ENCODE data around the gene PGP. TPM values are rescaled to one million over a fixed set of nuclear protein-coding genes. Genes with fewer than 3 reads are reported as not detected.

The PGP gene
- total and polyA plus RNA-seq, 7 experiments from 2014 or later, result 6.0 to 26.5 (median 12.9) TPM

- Histone ChIP-seq H3K9me3 (ENCODE audit: control insufficient read depth in 2 of 3, low read length in 3 of 3) (no peaks in the 10 kb centered on the region), H3K4me1 (ENCODE audit: control insufficient read depth in 2 of 2, insufficient read depth in 2 of 2, low read length in 2 of 2) (peaks cover 0 to 8% of the 10 kb centered on the region in 2 donors), H3K27me3 (ENCODE audit: control insufficient read depth in 2 of 2, insufficient read depth in 2 of 2, low read length in 2 of 2) (peaks cover 6 to 11% of the 10 kb centered on the region in 2 donors), H3K27ac (ENCODE audit: low read depth, low read length) (no peak overlapping the region), H3K4me3 (ENCODE audit: low read length) (no peak overlapping the region), H3K36me3 (ENCODE audit: control insufficient read depth in 2 of 3, insufficient read depth in 3 of 3, low read length in 3 of 3) (no peaks in the 10 kb centered on the region)
- Mint-ChIP-seq H3K27ac (no peak overlapping the region), H3K27me3 (peaks cover 14 to 42% (median 16%) of the 10 kb centered on the region in 5 donors), H3K9me3 (no peaks in the 10 kb centered on the region), H3K4me3 (peak overlapping the region in 6 of 10 donors; percentile 26 to 79 (median 49)), H3K36me3 (no peaks in the 10 kb centered on the region), H3K4me1 (peaks cover 0 to 6% (median 4%) of the 10 kb centered on the region in 7 donors)
- POLR2A ChIA-PET, result interaction anchor here (0.5 to 2.4 kb wide), 11 partner anchors 8 to 318 kb away, joined by 3 to 9 read pairs (median 5); partner anchors contain the start of genes ATP6V0C, CCNF, ECI1 and MLST8
- DNase-seq, result no peak
- peak; percentile 6 for ATAC-seq
- CTCF ChIA-PET, result interaction anchor here (0.6 to 3.7 kb wide), 9 partner anchors 8 to 306 kb away, joined by 3 to 32 read pairs (median 4); partner anchors contain the start of gene ECI1
- intact Hi-C loops (cut with micrococcal nuclease), result loop anchor here (1.0 kb wide), 6 partner anchors 10 to 306 kb away; partner anchors contain the start of genes ABCA3 (in 2 of the 2), ECI1 (in 1 of the 2) and MLST8 (in 1 of the 2)
Observed at GRCh38 chr16:2195322-2196161, 19.1 kb downstream of the PGP start.

GRCh38 chr16:2194852-2195321 lies 19.8 kb downstream of the PGP start:
- ATAC-seq (peak; percentile 73), DNase-seq (peak in 7 of 9 donors; percentile 41 to 63 (median 55))
- Mint-ChIP-seq H3K9me3 (no peaks in the 10 kb centered on the region), H3K4me3 (peak overlapping the region in 8 of 10 donors; percentile 34 to 79 (median 50)), H3K27ac (peak overlapping the region in 1 of 9 donors; percentile 28), H3K36me3 (no peaks in the 10 kb centered on the region), H3K4me1 (peaks cover 0 to 6% (median 4%) of the 10 kb centered on the region in 7 donors), H3K27me3 (peaks cover 14 to 38% (median 16%) of the 10 kb centered on the region in 5 donors)
- ChIA-PET POLR2A (interaction anchor here (0.7 to 2.4 kb wide), 10 partner anchors 8 to 319 kb away, joined by 3 to 9 read pairs (median 4); partner anchors contain the start of genes ATP6V0C, CCNF, ECI1 and MLST8), CTCF (interaction anchor here (0.6 to 3.7 kb wide), 13 partner anchors 8 to 351 kb away, joined by 3 to 32 read pairs (median 3); partner anchors contain the start of genes ABCA3 and ECI1)
- intact Hi-C loops (cut with micrococcal nuclease), result loop anchor here (1.0 kb wide), 6 partner anchors 10 to 306 kb away; partner anchors contain the start of genes ABCA3 (in 2 of the 2), ECI1 (in 1 of the 2) and MLST8 (in 1 of the 2)
- Histone ChIP-seq H3K9me3 (ENCODE audit: control insufficient read depth in 2 of 3, low read length in 3 of 3) (no peaks in the 10 kb centered on the region), H3K27me3 (ENCODE audit: control insufficient read depth in 2 of 2, insufficient read depth in 2 of 2, low read length in 2 of 2) (peaks cover 6 to 11% of the 10 kb centered on the region in 2 donors), H3K4me1 (ENCODE audit: control insufficient read depth in 2 of 2, insufficient read depth in 2 of 2, low read length in 2 of 2) (peaks cover 0 to 8% of the 10 kb centered on the region in 2 donors), H3K4me3 (ENCODE audit: low read length) (no peak overlapping the region), H3K27ac (ENCODE audit: low read depth, low read length) (no peak overlapping the region), H3K36me3 (ENCODE audit: control insufficient read depth in 2 of 3, insufficient read depth in 3 of 3, low read length in 3 of 3) (no peaks in the 10 kb centered on the region)

- H3K27me3 Mint-ChIP-seq, result peaks cover 14 to 38% (median 16%) of the 10 kb centered on the region in 5 donors
- intact Hi-C loops (cut with micrococcal nuclease), result no loop called here
- no peaks in the 10 kb centered on the region for H3K36me3 Mint-ChIP-seq
- Histone ChIP-seq H3K9me3 (ENCODE audit: control insufficient read depth in 2 of 3, low read length in 3 of 3) (no peaks in the 10 kb centered on the region), H3K36me3 (ENCODE audit: control insufficient read depth in 2 of 3, insufficient read depth in 3 of 3, low read length in 3 of 3) (no peaks in the 10 kb centered on the region), H3K4me1 (ENCODE audit: control insufficient read depth in 2 of 2, insufficient read depth in 2 of 2, low read length in 2 of 2) (peaks cover 0 to 8% of the 10 kb centered on the region in 2 donors), H3K27me3 (ENCODE audit: control insufficient read depth in 2 of 2, insufficient read depth in 2 of 2, low read length in 2 of 2) (peaks cover 6 to 11% of the 10 kb centered on the region in 2 donors), H3K4me3 (ENCODE audit: low read length) (no peak overlapping the region), H3K27ac (ENCODE audit: low read depth, low read length) (no peak overlapping the region)
- no peaks in the 10 kb centered on the region for H3K9me3 Mint-ChIP-seq
- ATAC-seq, result no peak
- POLR2A ChIA-PET, result interaction anchor here (0.7 to 2.4 kb wide), 9 partner anchors 11 to 319 kb away, joined by 3 to 9 read pairs (median 5); partner anchors contain the start of genes ATP6V0C, CCNF, ECI1 and MLST8
- peak overlapping the region in 5 of 10 donors; percentile 26 to 79 (median 43) for H3K4me3 Mint-ChIP-seq
- H3K27ac Mint-ChIP-seq, result peak overlapping the region in 1 of 9 donors; percentile 28
- H3K4me1 Mint-ChIP-seq, result peaks cover 0 to 6% (median 4%) of the 10 kb centered on the region in 7 donors
- DNase-seq, result no peak
- CTCF ChIA-PET, result interaction anchor here (0.7 to 3.7 kb wide), 13 partner anchors 9 to 351 kb away, joined by 3 to 32 read pairs (median 3); partner anchors contain the start of genes ABCA3 and ECI1
Observed at GRCh38 chr16:2194166-2194834, 20.3 kb downstream of the PGP start.

GRCh38 chr16:2191446-2191706 lies 23.3 kb downstream of the PGP start:
- CTCF ChIA-PET, result no interaction called here
- H3K4me1 ChIP-seq (ENCODE audit: control insufficient read depth in 2 of 2, insufficient read depth in 2 of 2, low read length in 2 of 2), result peaks cover 0 to 8% of the 10 kb centered on the region in 2 donors
- intact Hi-C loops (cut with micrococcal nuclease), result no loop called here
- no peaks in the 10 kb centered on the region for H3K36me3 ChIP-seq (ENCODE audit: control insufficient read depth in 2 of 3, insufficient read depth in 3 of 3, low read length in 3 of 3)
- H3K4me3 ChIP-seq (ENCODE audit: low read length), result no peak overlapping the region
- Mint-ChIP-seq H3K4me1 (peaks cover 0 to 6% (median 4%) of the 10 kb centered on the region in 7 donors), H3K9me3 (no peaks in the 10 kb centered on the region), H3K27me3 (peaks cover 0 to 15% (median 5%) of the 10 kb centered on the region in 5 donors), H3K4me3 (no peak overlapping the region), H3K27ac (no peak overlapping the region), H3K36me3 (no peaks in the 10 kb centered on the region)
- POLR2A ChIA-PET, result no interaction called here
- no peaks in the 10 kb centered on the region for H3K27me3 ChIP-seq (ENCODE audit: control insufficient read depth in 2 of 2, insufficient read depth in 2 of 2, low read length in 2 of 2)
- H3K27ac ChIP-seq (ENCODE audit: low read depth, low read length), result no peak overlapping the region
- no peaks in the 10 kb centered on the region for H3K9me3 ChIP-seq (ENCODE audit: control insufficient read depth in 2 of 3, low read length in 3 of 3)
- ATAC-seq (no peak), DNase-seq (no peak)

- H3K4me1 ChIP-seq (ENCODE audit: control insufficient read depth in 2 of 2, insufficient read depth in 2 of 2, low read length in 2 of 2), result peaks cover 0 to 8% of the 10 kb centered on the region in 2 donors
- Mint-ChIP-seq H3K27me3 (peaks cover 0 to 15% (median 5%) of the 10 kb centered on the region in 5 donors), H3K4me3 (no peak overlapping the region), H3K9me3 (no peaks in the 10 kb centered on the region), H3K4me1 (peaks cover 0 to 6% (median 4%) of the 10 kb centered on the region in 7 donors), H3K27ac (no peak overlapping the region), H3K36me3 (no peaks in the 10 kb centered on the region)
- H3K27me3 ChIP-seq (ENCODE audit: control insufficient read depth in 2 of 2, insufficient read depth in 2 of 2, low read length in 2 of 2), result no peaks in the 10 kb centered on the region
- intact Hi-C loops (cut with micrococcal nuclease), result no loop called here
- no peak for ATAC-seq
- H3K27ac ChIP-seq (ENCODE audit: low read depth, low read length), result no peak overlapping the region
- DNase-seq, result no peak
- POLR2A ChIA-PET, result no interaction called here
- no peaks in the 10 kb centered on the region for H3K36me3 ChIP-seq (ENCODE audit: control insufficient read depth in 2 of 3, insufficient read depth in 3 of 3, low read length in 3 of 3)
- H3K4me3 ChIP-seq (ENCODE audit: low read length), result no peak overlapping the region
- CTCF ChIA-PET, result no interaction called here
- no peaks in the 10 kb centered on the region for H3K9me3 ChIP-seq (ENCODE audit: control insufficient read depth in 2 of 3, low read length in 3 of 3)
Observed at GRCh38 chr16:2190659-2191445, 23.8 kb downstream of the PGP start.

All from naive thymus-derived CD4-positive, alpha-beta T cell (primary cell).